ENCODE data around the gene PSD2. TPM values are rescaled to one million over a fixed set of nuclear protein-coding genes. Genes with fewer than 3 reads are reported as not detected.

PSD2 gene
- total and polyA plus RNA-seq, 2 experiments from 2014 or later, result 0.08 to 0.10 TPM

- TF ChIP-seq, protein P1, sequence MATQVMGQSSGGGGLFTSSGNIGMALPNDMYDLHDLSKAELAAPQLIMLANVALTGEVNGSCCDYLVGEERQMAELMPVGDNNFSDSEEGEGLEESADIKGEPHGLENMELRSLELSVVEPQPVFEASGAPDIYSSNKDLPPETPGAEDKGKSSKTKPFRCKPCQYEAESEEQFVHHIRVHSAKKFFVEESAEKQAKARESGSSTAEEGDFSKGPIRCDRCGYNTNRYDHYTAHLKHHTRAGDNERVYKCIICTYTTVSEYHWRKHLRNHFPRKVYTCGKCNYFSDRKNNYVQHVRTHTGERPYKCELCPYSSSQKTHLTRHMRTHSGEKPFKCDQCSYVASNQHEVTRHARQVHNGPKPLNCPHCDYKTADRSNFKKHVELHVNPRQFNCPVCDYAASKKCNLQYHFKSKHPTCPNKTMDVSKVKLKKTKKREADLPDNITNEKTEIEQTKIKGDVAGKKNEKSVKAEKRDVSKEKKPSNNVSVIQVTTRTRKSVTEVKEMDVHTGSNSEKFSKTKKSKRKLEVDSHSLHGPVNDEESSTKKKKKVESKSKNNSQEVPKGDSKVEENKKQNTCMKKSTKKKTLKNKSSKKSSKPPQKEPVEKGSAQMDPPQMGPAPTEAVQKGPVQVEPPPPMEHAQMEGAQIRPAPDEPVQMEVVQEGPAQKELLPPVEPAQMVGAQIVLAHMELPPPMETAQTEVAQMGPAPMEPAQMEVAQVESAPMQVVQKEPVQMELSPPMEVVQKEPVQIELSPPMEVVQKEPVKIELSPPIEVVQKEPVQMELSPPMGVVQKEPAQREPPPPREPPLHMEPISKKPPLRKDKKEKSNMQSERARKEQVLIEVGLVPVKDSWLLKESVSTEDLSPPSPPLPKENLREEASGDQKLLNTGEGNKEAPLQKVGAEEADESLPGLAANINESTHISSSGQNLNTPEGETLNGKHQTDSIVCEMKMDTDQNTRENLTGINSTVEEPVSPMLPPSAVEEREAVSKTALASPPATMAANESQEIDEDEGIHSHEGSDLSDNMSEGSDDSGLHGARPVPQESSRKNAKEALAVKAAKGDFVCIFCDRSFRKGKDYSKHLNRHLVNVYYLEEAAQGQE (IDR thresholded peaks at IDR 0.05; ENCODE audit: unreplicated experiment), result no peak
- TF ChIP-seq POLR2AphosphoS5 (IDR thresholded peaks at IDR 0.05; ENCODE audit: low read depth) (no peak), JUNB (IDR thresholded peaks at IDR 0.05; ENCODE audit: unreplicated experiment) (no peak), STAT1 (IDR thresholded peaks at IDR 0.05; ENCODE audit: unreplicated experiment) (no peak), CTCF (conservative IDR thresholded peaks at IDR 0.05; ENCODE audit: low read depth in 2 of 2) (no peak), ZNF114 (CRISPR knock-in tag; IDR thresholded peaks at IDR 0.05) (no peak), ZNF331 (CRISPR knock-in tag; IDR thresholded peaks at IDR 0.05; ENCODE audit: low read depth) (no peak)
Measured at GRCh38 chr5:139772089-139772791, 23.4 kb upstream of the PSD2 start (continued).

DNA sequence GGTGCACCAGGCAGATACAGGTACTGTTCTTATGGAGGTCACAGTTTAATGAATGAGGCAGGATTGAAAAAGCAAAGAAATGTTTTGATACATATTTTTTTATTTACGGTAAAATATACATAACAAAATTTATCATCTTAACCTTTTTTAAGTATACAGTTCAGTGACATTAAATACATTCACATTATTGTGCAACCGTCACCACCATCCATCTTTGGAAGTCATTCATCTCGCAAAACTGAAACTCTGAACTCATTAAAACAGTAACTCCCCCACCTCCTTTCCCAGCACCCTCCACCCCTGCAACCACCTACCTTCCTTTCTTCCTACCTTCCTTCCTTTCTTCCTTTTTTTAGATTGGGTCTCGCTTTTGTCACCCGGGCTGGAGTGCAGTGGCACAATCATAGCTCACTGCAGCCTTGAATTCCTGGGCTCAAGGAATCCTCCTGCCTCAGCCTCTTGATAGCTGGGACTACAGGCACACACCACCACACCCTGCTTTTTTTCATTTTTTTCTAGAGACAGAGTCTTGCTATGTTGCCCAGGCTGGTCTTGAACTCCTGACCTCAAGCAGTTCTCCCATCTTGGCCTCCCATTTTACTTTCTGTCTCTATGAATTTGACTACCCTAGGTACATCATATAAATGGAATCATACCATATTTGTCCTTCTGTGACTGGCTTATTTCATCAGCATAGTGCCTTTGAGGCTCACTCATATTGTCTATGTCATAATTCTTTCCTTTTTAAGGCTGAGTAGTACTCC lies 22.5 kb upstream of the PSD2 start:
- Histone ChIP-seq H3K9me2 (ENCODE audit: insufficient read depth) (no peaks in the 10 kb centered on the region), H3K4me2 (no peak overlapping the region), H3K4me1 (ENCODE audit: insufficient read depth) (0 out of 2 replicates have a peak, but pooled peaks cover 4% of the 10 kb centered on the region), H4K20me1 (replicated peaks; ENCODE audit: insufficient read depth) (no peaks in the 10 kb centered on the region), H3K27ac (ENCODE audit: low read depth) (no peak overlapping the region), H3F3A (replicated peaks; ENCODE audit: low read depth) (no peaks in the 10 kb centered on the region), H3K27me3 (ENCODE audit: insufficient read depth) (peaks cover 4% of the 10 kb centered on the region; the same call in 1 of the 2 replicates), H3K4me3 (no peak overlapping the region), H2AFZ (no peak overlapping the region), H3K36me3 (ENCODE audit: insufficient read depth) (no peaks in the 10 kb centered on the region), H3K79me2 (replicated peaks; ENCODE audit: insufficient read depth) (no peaks in the 10 kb centered on the region)
- H3K4me3 Mint-ChIP-seq, result no peak overlapping the region
- H3K9me3 Mint-ChIP-seq, result no peaks in the 10 kb centered on the region
- H3K36me3 Mint-ChIP-seq (ENCODE audit: low read depth), result no peaks in the 10 kb centered on the region; the same call in 2 of the 3 replicates
- no peak for ATAC-seq
- H3K27me3 Mint-ChIP-seq (ENCODE audit: insufficient read depth, low read depth, poor library complexity), result peaks cover 27% of the 10 kb centered on the region
- peaks cover 9% of the 10 kb centered on the region for H3K4me1 Mint-ChIP-seq
- H3K27ac Mint-ChIP-seq, result no peak overlapping the region
- DNase-seq (ENCODE audit: low spot score), result no peak
- TF ChIP-seq NANOG (IDR thresholded peaks at IDR 0.05; ENCODE audit: borderline replicate concordance) (no peak), ZNF114 (CRISPR knock-in tag; IDR thresholded peaks at IDR 0.05) (no peak), EZH2phosphoT487 (IDR thresholded peaks at IDR 0.05; ENCODE audit: unreplicated experiment) (no peak), JUNB (IDR thresholded peaks at IDR 0.05; ENCODE audit: unreplicated experiment) (no peak), ZNF331 (CRISPR knock-in tag; IDR thresholded peaks at IDR 0.05; ENCODE audit: low read depth) (no peak), CTCF (conservative IDR thresholded peaks at IDR 0.05; ENCODE audit: low read depth in 2 of 2) (no peak), POLR2AphosphoS5 (IDR thresholded peaks at IDR 0.05; ENCODE audit: low read depth) (no peak), EZH2 (IDR thresholded peaks at IDR 0.05; ENCODE audit: low read depth, unreplicated experiment) (no peak), STAT1 (IDR thresholded peaks at IDR 0.05; ENCODE audit: unreplicated experiment) (no peak), ETS1 (IDR thresholded peaks at IDR 0.05) (no peak)
- TF ChIP-seq, protein P1 (IDR thresholded peaks at IDR 0.05; ENCODE audit: unreplicated experiment), result no peak
